LNCAP (cell line): ENCODE results near the gene AKAP8.

Experiments used
- TF ChIP-seq, protein P1 (sequence below): fragments of 450-650 bp; IDR thresholded peaks from 2 replicates; pipeline ENCODE4 v1.5.1; 2017; ENCODE audit warnings: mild to moderate bottlenecking

The AKAP8 gene

DNA sequence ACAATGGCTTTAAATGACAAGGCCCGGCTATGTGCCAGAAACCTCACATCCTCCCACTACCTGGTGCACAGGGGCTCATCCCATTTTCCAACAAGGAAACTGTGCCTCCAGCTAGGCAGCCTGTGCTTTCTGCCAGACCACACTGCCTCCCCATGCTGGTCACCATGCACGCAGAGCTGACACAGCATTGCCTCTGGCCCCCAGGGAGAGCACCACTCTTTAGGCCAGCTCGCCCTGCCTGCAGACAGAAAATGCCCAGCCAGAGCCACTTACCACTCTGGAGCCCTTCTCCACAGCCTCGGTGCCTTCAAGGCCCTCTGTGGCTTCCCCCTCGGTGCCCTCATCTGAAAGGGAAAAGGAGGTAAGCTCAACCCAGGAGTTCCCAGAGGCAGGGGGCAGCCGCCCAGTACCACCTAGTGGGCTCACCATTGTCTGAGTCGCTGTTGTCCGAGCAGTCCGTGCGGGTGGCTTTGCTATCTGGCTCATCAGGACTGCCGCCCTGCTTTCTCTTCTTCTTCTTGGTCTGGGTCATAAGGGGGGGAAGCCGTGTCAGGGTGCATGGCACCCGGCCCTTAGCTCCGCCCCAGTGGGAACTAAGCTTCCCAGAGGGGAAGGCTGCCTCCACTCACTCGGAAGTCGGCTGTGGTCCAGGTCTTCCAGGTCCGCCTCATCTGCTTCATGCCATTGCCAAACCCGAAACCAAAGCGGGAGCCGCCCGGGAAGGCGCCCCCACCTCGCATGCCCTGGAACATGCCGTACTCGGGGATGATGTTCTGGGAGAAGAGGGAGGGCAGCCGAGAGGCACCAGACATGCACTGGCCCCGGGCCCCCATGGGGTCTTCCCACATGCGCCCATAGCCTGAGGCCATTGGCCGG, 21.2 kb upstream of the AKAP8 start:
- TF ChIP-seq, protein P1, sequence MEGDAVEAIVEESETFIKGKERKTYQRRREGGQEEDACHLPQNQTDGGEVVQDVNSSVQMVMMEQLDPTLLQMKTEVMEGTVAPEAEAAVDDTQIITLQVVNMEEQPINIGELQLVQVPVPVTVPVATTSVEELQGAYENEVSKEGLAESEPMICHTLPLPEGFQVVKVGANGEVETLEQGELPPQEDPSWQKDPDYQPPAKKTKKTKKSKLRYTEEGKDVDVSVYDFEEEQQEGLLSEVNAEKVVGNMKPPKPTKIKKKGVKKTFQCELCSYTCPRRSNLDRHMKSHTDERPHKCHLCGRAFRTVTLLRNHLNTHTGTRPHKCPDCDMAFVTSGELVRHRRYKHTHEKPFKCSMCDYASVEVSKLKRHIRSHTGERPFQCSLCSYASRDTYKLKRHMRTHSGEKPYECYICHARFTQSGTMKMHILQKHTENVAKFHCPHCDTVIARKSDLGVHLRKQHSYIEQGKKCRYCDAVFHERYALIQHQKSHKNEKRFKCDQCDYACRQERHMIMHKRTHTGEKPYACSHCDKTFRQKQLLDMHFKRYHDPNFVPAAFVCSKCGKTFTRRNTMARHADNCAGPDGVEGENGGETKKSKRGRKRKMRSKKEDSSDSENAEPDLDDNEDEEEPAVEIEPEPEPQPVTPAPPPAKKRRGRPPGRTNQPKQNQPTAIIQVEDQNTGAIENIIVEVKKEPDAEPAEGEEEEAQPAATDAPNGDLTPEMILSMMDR, result no peak

DNA sequence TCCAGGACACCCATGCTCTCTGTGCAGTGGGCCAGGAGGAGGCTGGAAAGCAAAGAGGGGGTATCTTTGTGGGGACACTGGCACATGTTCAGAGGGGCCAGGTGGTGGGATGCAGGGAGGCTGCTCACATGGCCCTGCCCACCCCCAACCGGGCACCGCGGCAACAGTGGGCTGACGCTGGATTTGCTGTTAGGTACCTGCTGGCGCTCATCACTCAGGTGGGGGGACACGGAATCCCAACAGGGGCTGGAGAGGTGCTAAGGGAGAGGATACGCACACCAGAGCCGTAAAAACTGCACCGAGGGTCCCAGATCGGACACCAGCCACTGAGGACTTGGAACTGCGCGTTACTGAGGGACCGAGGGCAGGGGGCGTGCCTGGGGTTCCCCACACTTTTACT, 20.0 kb upstream of the AKAP8 start:
- TF ChIP-seq, protein P1, result no peak

DNA sequence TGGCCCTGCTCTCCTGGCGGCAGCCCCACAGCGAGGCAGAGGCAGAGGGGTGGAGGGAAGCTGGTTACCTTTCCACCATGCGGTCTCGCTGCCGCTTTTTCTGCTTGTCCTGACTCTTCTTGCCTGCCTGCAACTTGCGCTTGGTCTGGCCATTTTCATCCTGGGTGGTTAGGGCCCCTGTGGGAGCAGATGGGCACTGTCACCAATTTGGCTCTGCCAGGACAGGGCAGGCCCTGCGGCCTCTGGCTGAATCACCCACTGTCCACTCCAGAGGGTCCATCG, 19.6 kb upstream of the AKAP8 start:
- TF ChIP-seq, protein P1, result no peak

GRCh38 chr19:15398501-15399233, 19.1 kb upstream of the AKAP8 start:
- TF ChIP-seq, protein P1, result no peak

DNA sequence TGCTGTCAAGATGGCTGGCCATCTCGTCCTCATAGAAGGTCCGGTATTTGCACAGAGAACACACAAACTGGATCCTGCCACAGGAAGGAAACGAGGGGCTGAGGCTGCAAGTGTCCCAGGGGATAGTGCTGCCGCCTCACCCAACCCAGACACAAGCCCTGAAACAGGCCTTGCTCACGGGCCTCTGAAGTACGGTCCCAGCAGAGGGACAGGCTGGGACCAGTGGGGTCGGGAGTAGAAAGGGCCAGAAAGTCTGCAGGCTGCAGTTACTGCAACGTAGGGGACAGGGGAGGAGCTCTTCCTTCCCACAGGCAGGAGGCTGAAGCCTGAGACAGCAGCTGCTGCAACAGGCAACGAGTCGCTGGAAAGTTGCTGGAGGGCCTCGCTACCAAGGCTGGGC, 18.2 kb upstream of the AKAP8 start:
- TF ChIP-seq, protein P1, result no peak

GRCh38 chr19:15397236-15397635, 17.6 kb upstream of the AKAP8 start:
- TF ChIP-seq, protein P1, result no peak

DNA sequence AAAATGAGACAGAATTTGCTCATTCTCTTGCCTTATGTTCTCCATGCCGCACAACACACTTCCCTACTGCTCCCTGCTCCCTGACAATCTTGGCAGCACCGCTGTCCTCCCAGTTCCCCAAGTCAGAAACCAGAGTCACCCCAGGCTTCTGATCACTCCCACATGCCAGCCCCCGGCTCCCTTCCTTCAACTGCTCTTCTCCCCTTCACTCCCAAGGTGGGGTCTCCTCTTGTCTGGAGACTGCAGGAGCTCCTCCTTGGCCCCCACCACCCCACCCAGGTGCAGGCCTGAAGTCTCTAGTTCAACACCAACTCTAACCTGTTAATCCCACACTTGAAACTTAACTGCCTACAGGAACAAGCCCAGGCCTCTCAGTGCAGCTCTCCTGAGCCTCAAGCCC, 16.8 kb upstream of the AKAP8 start:
- TF ChIP-seq, protein P1, result no peak
